HUES48 (cell line): ENCODE data around the gene PIH1D1.

Experiments
- H3K27ac ChIP-seq: one replicate; pipeline ENCODE4 v1.7.0; 2013; ENCODE audit warnings: low read depth, low read length, inconsistent platforms
- H3K27me3 ChIP-seq: 2 replicates; pipeline ENCODE4 v1.6.1; 2013; ENCODE audit warnings: mild to moderate bottlenecking, low read length; ENCODE audit not compliant: control insufficient read depth, insufficient read depth
- H3K36me3 ChIP-seq: 2 replicates; pipeline ENCODE4 v1.6.1; 2013; ENCODE audit warnings: low read length; ENCODE audit not compliant: control insufficient read depth, insufficient read depth
- H3K4me1 ChIP-seq: 2 replicates; pipeline ENCODE4 v1.6.1; 2013; ENCODE audit warnings: mild to moderate bottlenecking, low read length; ENCODE audit not compliant: control insufficient read depth, insufficient read depth
- H3K4me3 ChIP-seq: 2 replicates; pipeline ENCODE4 v1.5.1; 2013; ENCODE audit warnings: mild to moderate bottlenecking, low read depth, low read length
- H3K9ac ChIP-seq: 2 replicates; pipeline ENCODE4 v1.6.1; 2013; ENCODE audit warnings: mild to moderate bottlenecking, low read depth, low read length, moderate library complexity
- H3K9me3 ChIP-seq: 2 replicates; pipeline ENCODE4 v1.6.1; 2013; ENCODE audit warnings: low read length; ENCODE audit not compliant: control insufficient read depth, insufficient read depth

Gene PIH1D1

DNA sequence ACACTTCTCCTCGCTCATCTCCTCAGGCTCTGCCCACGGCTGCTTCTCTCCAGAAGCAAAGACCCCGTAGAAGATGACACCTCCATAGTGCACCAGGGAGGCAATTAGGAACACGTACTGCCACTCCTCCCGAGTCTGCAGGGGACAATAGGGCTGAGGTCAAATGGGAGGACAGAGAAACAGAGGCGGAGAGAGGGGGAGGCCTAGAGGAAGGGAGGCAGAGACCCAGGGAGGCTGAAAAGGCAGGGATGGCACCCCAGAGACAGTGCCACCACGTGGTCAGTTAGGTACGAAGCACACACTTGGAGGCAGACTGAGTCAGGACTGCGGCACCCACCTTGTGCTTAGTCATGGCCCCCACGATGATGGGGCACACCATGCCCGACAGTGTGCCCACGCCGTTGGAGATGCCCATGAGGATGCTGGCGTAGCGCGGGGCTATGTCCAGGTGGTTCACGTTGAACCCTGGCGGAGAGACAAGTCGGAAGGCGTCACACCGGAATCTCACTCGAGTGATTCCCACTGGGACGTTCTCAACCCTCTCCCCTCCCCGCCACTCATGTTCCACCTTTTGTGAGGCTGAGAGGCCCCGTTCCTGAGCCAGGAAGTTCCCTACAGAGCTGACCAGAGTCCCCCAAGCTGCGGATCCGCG lies 20.8 kb downstream of the PIH1D1 start:
- Histone ChIP-seq H3K36me3 (no peaks in the 10 kb centered on the region), H3K4me3 (no peak overlapping the region), H3K27ac (no peak overlapping the region), H3K27me3 (peaks cover 58% of the 10 kb centered on the region), H3K4me1 (peaks cover 20% of the 10 kb centered on the region), H3K9ac (no peak overlapping the region), H3K9me3 (no peaks in the 10 kb centered on the region)

DNA sequence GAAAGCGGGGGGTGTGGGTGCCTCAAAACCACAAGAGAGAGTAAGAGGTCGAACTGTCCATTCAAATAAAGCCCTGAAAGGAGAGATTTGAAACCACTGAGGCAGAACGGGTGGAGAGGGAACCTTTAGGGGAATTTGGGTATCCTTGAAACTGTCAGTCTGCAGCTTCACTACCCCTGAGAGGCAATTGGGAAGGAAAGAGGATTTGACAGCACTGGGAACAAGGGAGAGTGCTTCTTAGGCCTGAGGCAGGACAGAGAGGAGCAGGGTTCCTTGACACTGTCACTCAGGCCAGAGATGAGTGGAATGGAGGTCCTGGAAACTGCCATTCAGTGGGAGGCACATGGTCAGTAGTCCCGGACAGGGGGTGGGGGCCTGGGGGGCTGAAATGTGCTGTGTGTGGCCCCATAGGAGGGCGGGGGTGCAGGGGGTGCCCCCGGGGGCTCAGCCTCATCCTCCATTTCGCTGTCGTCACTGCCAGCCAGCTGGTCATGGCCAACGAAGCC lies 21.4 kb downstream of the PIH1D1 start:
- Histone ChIP-seq H3K4me1 (peaks cover 20% of the 10 kb centered on the region), H3K27me3 (peaks cover 63% of the 10 kb centered on the region), H3K27ac (no peak overlapping the region), H3K9ac (no peak overlapping the region), H3K4me3 (no peak overlapping the region), H3K36me3 (no peaks in the 10 kb centered on the region), H3K9me3 (no peaks in the 10 kb centered on the region)

DNA sequence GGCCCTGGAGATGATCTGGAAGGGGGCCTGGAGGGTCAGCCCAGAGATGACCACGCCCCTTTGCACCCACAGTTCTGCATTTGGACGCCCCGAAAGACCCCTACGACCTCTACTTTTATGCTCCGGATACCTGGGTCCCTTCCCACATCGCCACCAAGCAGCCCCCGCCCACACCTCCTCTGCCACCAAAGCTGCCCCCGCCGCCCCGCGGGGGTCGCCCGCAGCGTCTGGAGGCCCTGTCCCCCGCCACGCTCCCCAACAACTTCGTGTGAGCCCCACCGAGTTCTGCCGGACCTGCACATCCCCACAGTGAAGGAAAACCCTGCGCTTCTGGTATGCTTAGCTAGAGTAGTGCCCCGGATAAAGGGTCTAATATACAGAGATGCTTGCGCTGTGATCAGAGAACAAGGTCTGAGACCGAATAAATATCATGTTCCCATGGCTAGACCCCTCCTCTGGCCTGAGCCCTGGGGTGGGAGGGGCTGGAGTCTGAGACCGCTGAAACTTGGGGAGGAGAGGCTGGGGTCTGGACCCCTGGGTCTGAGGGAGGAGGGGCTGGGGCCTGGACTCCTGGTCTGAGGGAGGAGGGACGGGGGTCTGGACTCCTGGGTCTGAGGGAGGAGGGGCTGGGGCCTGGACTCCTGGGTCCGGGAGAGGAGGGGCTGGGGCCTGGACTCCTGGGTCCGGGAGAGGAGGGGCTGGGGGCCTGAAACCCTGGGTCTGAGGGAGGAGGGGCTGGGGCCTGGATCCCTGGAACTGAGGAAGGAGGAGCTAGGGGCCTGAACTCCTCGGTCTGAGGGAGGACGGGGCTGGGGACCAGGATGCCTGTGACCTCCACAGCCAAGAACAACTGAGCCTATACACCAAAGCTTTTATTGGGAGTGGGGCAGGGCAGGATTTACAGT lies 22.8 kb downstream of the PIH1D1 start:
- Histone ChIP-seq H3K9ac (no peak overlapping the region), H3K9me3 (no peaks in the 10 kb centered on the region), H3K4me1 (peaks cover 21% of the 10 kb centered on the region), H3K27ac (no peak overlapping the region), H3K4me3 (peak overlapping the region; percentile 70), H3K36me3 (no peaks in the 10 kb centered on the region), H3K27me3 (peaks cover 71% of the 10 kb centered on the region)

DNA sequence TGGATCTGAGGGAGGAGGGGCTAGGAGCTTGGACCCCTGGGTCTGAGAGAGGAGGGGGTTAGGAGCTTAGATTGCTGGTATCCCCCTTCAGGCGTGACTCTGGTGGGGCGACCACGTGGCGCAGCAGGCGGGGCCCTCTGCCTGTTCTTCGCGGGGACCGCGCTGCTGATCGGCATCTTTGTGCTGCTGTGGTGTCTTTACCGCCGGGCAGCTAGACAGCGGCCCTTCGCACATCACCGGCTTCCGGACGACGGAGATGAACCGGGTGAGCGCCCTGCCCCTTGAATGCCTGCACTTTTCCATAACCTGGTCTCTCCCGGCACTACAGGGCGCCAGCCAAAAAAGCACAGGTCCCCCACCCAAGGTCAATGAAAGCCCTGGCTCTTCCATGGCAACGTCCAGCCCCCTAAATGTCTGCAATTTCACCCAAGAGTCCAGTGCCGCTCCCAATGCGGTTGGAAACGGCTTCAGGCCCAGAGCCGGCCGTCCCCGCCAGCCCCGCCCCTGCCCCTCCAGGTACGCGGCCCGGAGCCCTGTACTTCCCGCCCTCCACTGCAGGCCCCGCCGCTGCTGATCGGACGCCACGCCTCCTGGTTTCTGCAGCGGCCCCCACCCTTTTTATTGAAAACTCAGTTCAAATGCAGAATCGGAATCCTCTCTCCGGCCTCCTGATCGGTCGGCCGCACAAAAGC lies 23.6 kb downstream of the PIH1D1 start:
- Histone ChIP-seq H3K27me3 (peaks cover 71% of the 10 kb centered on the region), H3K4me3 (peak overlapping the region; percentile 70), H3K36me3 (no peaks in the 10 kb centered on the region), H3K4me1 (peaks cover 22% of the 10 kb centered on the region), H3K9me3 (no peaks in the 10 kb centered on the region), H3K27ac (no peak overlapping the region), H3K9ac (peak overlapping the region; percentile 45)

DNA sequence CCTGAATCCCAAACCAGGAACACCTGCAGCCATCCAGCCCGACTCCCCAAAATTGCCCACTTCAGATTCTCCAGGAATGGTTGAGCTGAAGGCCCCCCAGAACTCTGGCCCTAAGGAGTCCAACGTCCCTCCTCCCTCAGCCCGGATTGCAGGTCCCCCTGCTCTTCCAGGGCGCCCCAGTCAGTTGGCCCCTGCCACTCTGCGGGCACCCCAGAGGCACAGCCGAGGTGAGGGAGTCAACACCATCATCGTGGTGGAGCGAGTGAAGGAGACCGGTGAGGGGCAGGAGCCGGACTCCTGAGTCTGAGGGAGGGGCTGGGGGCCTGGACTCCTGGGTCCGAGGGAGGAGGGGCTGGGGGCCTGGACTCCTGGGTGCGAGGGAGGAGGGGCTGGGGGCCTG lies 24.3 kb downstream of the PIH1D1 start:
- no peaks in the 10 kb centered on the region for H3K9me3 ChIP-seq
- H3K4me3 ChIP-seq, result no peak overlapping the region
- H3K36me3 ChIP-seq, result no peaks in the 10 kb centered on the region
- peaks cover 22% of the 10 kb centered on the region for H3K4me1 ChIP-seq
- H3K27ac ChIP-seq, result no peak overlapping the region
- peaks cover 71% of the 10 kb centered on the region for H3K27me3 ChIP-seq
- H3K9ac ChIP-seq, result no peak overlapping the region

DNA sequence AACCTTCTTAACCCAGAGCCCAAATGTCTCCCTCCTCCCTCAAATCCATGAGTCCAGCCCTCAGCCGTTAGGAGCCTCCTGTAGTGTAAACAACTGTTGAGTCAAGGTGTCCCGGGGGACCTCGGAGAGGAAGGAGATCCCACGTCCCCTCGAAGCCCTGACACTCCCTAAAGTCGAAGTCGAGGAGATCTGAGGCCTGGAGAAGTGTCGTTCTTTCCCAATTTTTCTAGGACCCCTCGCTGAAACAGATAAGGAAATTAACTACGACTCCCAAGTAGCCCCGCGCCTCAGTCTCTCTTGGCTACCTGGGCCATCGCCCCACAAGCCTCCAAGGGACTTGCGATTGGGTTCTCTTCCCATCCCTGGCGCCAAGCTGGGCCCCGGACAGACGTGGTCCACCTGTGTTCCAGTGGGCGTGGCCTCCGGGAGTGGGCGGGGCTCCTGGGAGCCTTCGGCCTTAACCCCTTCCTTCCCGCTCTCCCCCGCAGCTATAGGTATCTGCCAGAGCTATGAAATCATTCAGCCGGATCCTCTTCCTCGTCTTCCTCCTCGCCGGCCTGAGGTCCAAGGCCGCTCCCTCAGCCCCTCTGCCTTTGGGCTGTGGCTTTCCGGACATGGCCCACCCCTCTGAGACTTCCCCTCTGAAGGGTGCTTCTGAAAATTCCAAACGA lies 25.6 kb downstream of the PIH1D1 start:
- Histone ChIP-seq H3K4me3 (peak overlapping the region; percentile 43; the same call in 1 of the 2 replicates), H3K36me3 (no peaks in the 10 kb centered on the region), H3K9ac (no peak overlapping the region), H3K27ac (no peak overlapping the region), H3K9me3 (no peaks in the 10 kb centered on the region), H3K4me1 (peaks cover 22% of the 10 kb centered on the region), H3K27me3 (peaks cover 74% of the 10 kb centered on the region)

DNA sequence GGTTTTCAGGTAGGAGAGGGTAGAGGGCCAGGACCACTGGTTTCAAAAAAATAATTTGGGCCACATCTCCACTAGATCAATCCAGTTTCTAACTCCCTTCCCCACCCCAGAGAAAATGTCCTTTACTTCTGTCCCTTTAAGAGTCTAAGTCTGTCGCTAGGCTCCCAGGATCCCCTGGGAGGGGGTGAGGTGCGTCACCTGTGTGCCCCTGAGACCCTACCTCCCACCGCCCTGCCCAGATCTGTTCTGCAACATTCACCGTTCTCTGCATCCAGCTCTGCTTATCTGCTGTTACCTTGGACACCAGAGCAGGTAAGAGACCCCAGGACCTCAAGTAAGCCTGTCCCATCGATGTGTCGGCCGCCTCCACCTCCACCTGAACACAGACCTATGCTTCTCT lies 26.4 kb downstream of the PIH1D1 start, which contains the start of gene GFY:
Gene GFY (plus strand): TSS at position 211 of the 400 bp plus-strand sequence. CDS start 1,043 bp downstream, outside the sequence.
- Histone ChIP-seq H3K4me1 (peaks cover 28% of the 10 kb centered on the region), H3K4me3 (peak within 1 kb of the TSS; percentile 43; the same call in 1 of the 2 replicates), H3K27me3 (peaks cover 70% of the 10 kb centered on the region), H3K27ac (no peak within 1 kb of the TSS), H3K9ac (no peak within 1 kb of the TSS), H3K36me3 (no peaks in the 10 kb centered on the region), H3K9me3 (no peaks in the 10 kb centered on the region)

DNA sequence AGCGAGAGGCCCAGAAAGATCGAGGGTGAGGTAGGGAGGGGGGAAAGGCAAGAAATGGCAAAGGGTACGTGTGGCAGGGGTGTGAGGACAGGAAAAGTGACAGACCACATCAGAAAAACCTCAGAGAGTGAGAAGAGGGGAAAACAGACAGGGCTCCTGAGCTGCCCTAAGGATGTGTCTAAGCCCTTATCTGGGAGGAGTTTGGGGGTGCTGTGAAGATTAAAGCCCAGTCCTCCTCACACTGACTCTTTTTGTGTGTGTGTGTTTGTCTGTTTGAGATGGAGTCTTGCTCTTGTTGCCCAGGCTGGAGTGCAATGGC lies 27.7 kb downstream of the PIH1D1 start:
- no peaks in the 10 kb centered on the region for H3K36me3 ChIP-seq
- peaks cover 61% of the 10 kb centered on the region for H3K27me3 ChIP-seq
- peaks cover 24% of the 10 kb centered on the region for H3K4me1 ChIP-seq
- no peak overlapping the region for H3K4me3 ChIP-seq
- H3K27ac ChIP-seq, result no peak overlapping the region
- no peak overlapping the region for H3K9ac ChIP-seq
- no peaks in the 10 kb centered on the region for H3K9me3 ChIP-seq

DNA sequence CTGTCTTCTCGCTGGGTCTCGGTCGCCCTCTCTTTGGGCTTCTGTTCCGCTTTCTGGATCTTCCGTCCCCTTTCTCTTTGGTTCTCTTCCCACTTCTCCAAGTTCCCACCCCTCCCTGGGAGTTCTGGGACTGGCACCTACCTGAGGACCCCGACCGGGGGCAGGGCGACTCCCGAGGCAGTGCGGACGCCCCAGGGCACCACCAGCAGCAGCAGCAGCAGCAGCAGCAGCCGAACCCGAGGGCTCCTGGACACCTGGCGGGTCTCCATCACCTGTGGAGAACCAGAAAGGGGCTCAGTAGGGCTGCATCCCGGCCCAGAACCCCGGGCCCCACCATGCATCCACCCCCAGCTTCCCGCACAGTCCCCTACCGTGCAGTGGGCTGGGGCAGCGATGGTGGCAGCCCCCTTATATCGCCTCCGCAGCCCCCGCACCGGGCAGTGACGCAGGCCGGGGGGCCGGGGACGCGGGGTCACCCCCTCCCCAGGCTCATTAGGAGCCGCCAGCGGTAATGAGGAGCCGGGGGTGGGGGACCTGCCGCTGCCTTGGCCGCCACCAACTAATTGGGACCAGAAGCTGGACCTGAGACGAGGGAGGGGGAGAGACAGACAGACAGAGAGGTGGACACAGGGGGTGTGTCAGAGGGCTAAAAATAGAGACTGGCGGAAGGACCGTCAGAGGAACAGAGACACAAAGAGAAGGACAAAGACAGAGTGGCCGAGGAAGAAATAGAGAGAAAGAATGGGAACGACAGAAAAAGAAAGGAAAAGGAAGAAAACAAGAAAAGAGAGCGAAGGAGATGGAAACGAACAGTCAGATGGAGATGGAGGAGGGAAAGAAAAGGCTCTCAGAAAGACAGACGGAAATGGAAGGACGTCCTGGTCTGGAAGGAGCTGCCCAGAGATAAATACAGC lies 28.3 kb downstream of the PIH1D1 start, which contains the start of gene PTH2:
Gene PTH2 (minus strand): TSS at position 371 of the 914 bp plus-strand sequence. CDS start 102 bp downstream, at position 269.
- Histone ChIP-seq H3K4me3 (peak within 1 kb of the TSS; percentile 51; the same call in 1 of the 2 replicates), H3K9me3 (no peaks in the 10 kb centered on the region), H3K27ac (no peak within 1 kb of the TSS), H3K27me3 (peaks cover 61% of the 10 kb centered on the region), H3K4me1 (peaks cover 21% of the 10 kb centered on the region), H3K9ac (no peak within 1 kb of the TSS), H3K36me3 (no peaks in the 10 kb centered on the region)
